ENCODE measurements around the gene CDK7.
"Not testable (repeated sequence)": the region's sequence is repeated elsewhere in the genome, so short reads cannot be mapped to it uniquely, and the experiment has no call there.

Gene CDK7

GRCh38 chr5:69234457-69235268 is at the start of gene CDK7:
Gene CDK7 (plus strand): TSS chr5:69234886. CDS start chr5:69234976, 90 bp downstream.
- DNase-seq (ENCODE audit: low spot score) = peak; percentile 94

DNA sequence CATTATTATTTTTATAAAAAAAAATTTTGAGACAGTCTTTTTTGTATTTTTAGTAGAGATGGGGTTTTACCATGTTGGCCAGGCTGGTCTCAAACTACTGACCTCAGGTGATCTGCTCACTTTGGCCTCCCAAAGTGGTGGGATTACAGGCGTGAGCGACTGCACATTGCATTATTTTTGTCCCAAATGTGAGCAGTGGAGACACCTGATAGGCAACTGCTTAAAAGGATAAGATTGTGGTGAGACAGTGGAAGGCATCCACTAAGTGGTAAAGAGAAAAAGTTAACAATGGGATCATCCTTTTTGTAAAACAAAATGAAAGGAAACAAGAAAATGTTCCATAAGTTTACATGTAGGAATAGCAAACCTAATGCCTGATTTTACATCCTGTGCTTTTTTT is 47.3 kb upstream of the CDK7 start:
- DNase-seq (ENCODE audit: low spot score) = no peak

GRCh38 chr5:69188811-69189161 is 45.9 kb upstream of the CDK7 start:
- DNase-seq (ENCODE audit: low spot score) = no peak

GRCh38 chr5:69189162-69190086 is 45.3 kb upstream of the CDK7 start, which contains the start of gene CENPH:
Gene CENPH (plus strand): TSS chr5:69189583. CDS start chr5:69189635, 52 bp downstream.
- peak; percentile 93 for DNase-seq (ENCODE audit: low spot score)

- DNase-seq (ENCODE audit: low spot score) = no peak
Measured at GRCh38 chr5:69202497-69202896, 32.2 kb upstream of the CDK7 start.

- no peak for DNase-seq (ENCODE audit: low spot score)
Measured at GRCh38 chr5:69206528-69207190, 28.0 kb upstream of the CDK7 start.

GRCh38 chr5:69209602-69210001 is 25.1 kb upstream of the CDK7 start:
- no peak for DNase-seq (ENCODE audit: low spot score)

- no peak for DNase-seq (ENCODE audit: low spot score)
Measured at GRCh38 chr5:69211200-69211599, 23.5 kb upstream of the CDK7 start.

GRCh38 chr5:69212022-69212421 is 22.7 kb upstream of the CDK7 start:
- no peak for DNase-seq (ENCODE audit: low spot score)

- no peak for DNase-seq (ENCODE audit: low spot score)
Measured at GRCh38 chr5:69213513-69214215, 21.0 kb upstream of the CDK7 start.

- no peak for DNase-seq (ENCODE audit: low spot score)
Measured at GRCh38 chr5:69217151-69217511, 17.6 kb upstream of the CDK7 start.

GRCh38 chr5:69217548-69218526 is 16.8 kb upstream of the CDK7 start:
- DNase-seq (ENCODE audit: low spot score) = peak; percentile 94

DNA sequence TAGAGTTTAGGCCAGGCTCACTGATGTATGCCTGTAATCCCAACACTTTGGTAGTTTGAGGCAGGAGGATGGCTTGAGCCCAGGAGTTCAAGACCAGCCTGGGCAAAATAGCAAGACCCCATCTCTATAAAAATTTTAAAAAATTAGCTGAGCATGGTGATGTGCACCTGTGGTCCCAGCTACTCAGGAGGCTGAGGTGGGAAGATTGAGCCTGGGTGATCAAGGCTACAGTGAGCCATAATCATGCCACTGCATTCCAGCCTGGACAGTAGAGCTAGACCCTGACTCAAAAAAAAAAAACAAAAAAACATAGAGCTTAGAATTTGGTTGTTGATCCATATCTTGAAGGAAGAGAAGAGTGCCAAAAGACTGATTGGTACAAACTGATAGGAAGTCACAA is 14.7 kb upstream of the CDK7 start:
- DNase-seq (ENCODE audit: low spot score) = no peak

- DNase-seq (ENCODE audit: low spot score) = not testable (repeated sequence)
Measured at GRCh38 chr5:69220371-69220770, 14.3 kb upstream of the CDK7 start.

- not testable (repeated sequence) for DNase-seq (ENCODE audit: low spot score)
Measured at GRCh38 chr5:69220833-69221232, 13.9 kb upstream of the CDK7 start.

GRCh38 chr5:69224520-69224919 is 10.2 kb upstream of the CDK7 start:
- DNase-seq (ENCODE audit: low spot score) = peak; percentile 40

DNA sequence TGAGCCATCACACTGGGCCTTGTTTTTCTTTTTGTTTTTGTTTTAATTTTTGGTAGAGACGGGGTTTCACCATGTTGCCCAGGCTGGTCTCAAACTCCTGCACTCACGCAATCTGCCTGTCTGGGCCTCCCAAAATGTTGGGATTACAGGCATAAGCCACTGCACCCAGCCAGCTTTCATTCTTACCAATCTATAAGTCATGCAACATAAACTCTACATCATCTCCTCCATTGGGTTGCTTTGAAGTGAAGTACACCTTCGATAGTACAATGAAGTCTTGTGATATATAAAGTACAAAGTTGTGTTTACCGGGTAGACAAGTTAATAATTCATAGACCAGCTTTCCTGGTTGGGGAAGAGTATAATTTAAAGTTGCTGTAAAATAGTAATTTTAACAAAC is 8.8 kb upstream of the CDK7 start:
- no peak for DNase-seq (ENCODE audit: low spot score)

- DNase-seq (ENCODE audit: low spot score) = peak; percentile 68
Measured at GRCh38 chr5:69230181-69230580, 4.5 kb upstream of the CDK7 start.

DNA sequence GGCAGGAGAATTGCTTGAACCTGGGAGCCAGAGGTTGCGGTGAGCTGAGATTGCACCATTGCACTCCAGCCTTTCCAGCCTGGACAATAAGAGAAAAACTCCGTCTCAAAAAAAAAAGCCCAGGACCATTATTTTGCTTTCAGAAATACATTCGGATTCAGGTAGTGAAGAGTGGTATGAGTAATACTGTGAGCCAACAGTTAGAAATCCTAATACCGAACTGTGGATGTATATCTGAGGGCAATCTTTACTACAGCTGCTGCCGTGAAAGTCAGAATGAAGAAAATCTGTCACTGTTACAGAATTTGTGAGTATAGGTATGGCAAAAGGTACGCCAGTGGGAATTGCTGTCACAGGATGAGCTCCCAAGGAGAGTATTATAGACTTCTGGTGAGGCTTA is 3.4 kb upstream of the CDK7 start:
- no peak for DNase-seq (ENCODE audit: low spot score)

DNA sequence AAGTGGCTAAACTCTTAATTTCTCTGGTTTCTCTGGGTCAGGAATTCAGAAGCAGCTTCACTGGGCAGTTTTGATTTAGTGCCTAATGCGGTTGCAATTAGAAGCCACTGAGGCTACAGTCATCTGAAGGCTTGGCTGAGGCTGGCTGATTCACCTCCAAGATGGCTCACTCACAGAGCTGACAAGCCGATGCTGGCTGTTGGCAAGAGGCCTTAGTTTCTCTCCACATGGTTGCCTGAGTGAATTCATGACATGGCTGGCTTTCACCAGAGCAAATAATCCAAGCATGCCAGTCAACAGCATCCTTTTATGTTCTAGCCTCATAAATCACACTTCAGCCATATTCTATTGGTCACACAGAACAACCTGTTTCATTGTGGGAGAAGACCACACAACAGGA is 2.8 kb upstream of the CDK7 start:
- DNase-seq (ENCODE audit: low spot score) = peak; percentile 92

DNA sequence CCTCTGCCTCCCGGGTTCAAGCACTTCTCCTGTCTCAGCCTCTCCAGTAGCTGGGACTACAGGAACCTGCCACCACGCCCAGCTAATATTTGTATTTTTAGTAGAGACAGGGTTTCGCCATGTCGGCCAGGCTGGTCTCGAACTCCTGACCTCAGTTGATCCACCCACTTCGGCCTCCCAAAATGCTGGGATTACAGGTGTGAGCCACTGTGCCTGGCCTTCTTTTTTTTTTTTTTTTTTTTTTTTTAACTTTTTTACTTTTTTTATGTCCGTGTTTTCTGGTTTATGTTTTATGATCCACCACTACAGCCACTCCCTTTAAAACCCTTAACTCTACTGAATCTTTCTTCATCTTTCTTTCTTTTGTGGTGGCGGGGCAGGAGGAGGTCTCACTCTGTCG is 2.0 kb downstream of the CDK7 start:
- DNase-seq (ENCODE audit: low spot score) = not testable (repeated sequence)

All from kidney tubule cell (primary cell).